ENCODE data around the gene METTL3. TPM values are rescaled to one million over a fixed set of nuclear protein-coding genes. Genes with fewer than 3 reads are reported as not detected.

The METTL3 gene
- total RNA-seq, 1 experiment from 2014 or later = 43.3 TPM

DNA sequence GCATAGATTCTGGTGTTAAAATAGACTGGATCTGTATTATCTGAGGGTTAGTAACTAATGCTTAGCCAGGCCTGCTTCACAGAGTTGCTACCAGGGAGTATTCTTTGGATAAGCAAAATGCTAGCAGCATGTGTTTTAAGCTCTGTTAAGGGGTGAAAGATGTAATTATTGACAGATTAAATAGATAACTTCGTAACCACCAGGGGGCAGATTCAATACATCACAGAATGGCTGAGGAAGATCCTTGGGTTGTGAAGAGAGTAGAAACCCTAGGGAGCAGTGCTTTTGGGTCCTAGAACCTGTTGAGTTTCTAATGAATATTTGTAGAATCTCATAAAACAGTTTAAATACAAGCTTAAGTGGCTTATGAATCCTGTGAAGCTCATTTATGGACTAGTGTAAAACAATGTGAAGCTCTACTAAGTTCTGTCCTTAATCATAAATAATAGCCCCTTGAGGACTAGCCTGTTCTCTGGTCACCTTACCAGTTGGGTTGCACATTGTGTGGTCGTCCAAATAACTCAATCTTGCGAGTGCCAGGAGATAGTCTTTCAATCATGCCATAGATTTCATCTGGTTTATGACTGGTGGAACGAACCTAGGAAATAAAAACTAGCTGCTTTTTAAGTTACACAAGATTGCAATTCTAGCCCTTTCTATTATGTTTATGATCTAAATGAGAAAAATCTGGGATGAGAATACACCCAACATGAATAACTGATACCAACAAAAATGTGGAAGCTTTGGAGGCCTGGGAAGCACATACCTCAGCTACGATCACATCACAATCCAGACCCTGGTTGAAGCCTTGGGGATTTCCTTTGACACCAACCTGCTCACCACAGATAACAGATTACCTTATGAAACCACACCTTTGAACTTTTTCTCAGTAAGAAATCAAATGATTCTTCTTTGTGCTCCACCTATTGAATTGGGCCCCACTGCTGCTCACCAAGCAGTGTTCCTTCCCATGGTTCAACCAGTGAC lies 12.3 kb downstream of the METTL3 start:
- Histone ChIP-seq H3K27me3 (ENCODE audit: control insufficient read depth, insufficient read depth, low read length) (no peaks in the 10 kb centered on the region), H3K36me3 (ENCODE audit: control insufficient read depth, insufficient read depth, low read length) (peaks cover 30% of the 10 kb centered on the region), H3K27ac (ENCODE audit: low read length) (no peak overlapping the region), H3K9me3 (ENCODE audit: control insufficient read depth, insufficient read depth, low read depth, low read length) (no peaks in the 10 kb centered on the region), H3K4me1 (ENCODE audit: control insufficient read depth, insufficient read depth, low read length) (no peaks in the 10 kb centered on the region), H3K4me3 (ENCODE audit: low read depth in 2 of 2, low read length in 2 of 2) (no peak overlapping the region)
- in situ Hi-C loops (cut with HindIII; ENCODE audit: low pct_unique_long_range_greater_than_20kb, low sequenced_read_pairs) (no loop called here), intact Hi-C loops (cut with micrococcal nuclease; ENCODE audit: unreplicated experiment) (loop anchor here (5.0 kb wide), 1 partner anchor 53 kb away; no protein-coding TSS in a partner anchor)
- ChIA-PET POLR2A (no interaction called here), CTCF (interaction anchor here (0.5 to 1.0 kb wide), 5 partner anchors 12 to 869 kb away, joined by 3 to 9 read pairs (median 4); partner anchors contain the start of gene METTL3)
- ATAC-seq (peak; percentile 61; the same call in 1 of the 2 replicates), DNase-seq (ENCODE audit: low read depth, low spot score) (no peak)
- BruUV-seq (replicated peaks) = TSS peak; percentile 20
- no peak for TF ChIP-seq TCF7L2 (IDR thresholded peaks at IDR 0.05; ENCODE audit: low read depth, low read length)
- TF ChIP-seq, protein P1, sequence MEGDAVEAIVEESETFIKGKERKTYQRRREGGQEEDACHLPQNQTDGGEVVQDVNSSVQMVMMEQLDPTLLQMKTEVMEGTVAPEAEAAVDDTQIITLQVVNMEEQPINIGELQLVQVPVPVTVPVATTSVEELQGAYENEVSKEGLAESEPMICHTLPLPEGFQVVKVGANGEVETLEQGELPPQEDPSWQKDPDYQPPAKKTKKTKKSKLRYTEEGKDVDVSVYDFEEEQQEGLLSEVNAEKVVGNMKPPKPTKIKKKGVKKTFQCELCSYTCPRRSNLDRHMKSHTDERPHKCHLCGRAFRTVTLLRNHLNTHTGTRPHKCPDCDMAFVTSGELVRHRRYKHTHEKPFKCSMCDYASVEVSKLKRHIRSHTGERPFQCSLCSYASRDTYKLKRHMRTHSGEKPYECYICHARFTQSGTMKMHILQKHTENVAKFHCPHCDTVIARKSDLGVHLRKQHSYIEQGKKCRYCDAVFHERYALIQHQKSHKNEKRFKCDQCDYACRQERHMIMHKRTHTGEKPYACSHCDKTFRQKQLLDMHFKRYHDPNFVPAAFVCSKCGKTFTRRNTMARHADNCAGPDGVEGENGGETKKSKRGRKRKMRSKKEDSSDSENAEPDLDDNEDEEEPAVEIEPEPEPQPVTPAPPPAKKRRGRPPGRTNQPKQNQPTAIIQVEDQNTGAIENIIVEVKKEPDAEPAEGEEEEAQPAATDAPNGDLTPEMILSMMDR (IDR thresholded peaks at IDR 0.05) = peak; percentile 25; the same call in 1 of the 2 replicates

DNA sequence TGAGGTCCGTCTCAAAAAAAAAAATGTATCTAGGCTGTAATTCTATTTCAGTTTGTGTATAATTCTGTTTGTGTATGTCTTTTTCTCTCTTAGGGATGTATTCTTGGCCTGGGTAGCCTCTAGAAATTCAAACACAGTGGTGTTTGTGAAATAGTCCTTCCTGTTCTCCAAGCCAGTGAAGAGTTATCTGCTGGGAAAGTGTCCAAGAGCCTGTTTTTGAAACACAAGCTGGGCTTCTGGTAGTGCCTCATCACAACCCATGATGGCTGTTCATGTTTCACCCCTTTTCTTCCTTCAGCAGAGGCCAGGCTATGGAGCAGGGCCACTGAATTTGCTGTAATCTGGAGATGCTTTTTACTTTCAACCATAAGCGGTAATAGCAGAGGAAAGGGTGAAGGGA lies 14.7 kb downstream of the METTL3 start:
- no TSS peak for BruUV-seq (replicated peaks)
- no peaks in the 10 kb centered on the region for H3K27me3 ChIP-seq (ENCODE audit: control insufficient read depth, insufficient read depth, low read length)
- H3K36me3 ChIP-seq (ENCODE audit: control insufficient read depth, insufficient read depth, low read length) = peaks cover 27% of the 10 kb centered on the region
- intact Hi-C loops (cut with micrococcal nuclease; ENCODE audit: unreplicated experiment) = loop anchor here (5.0 kb wide), 1 partner anchor 56 kb away; no protein-coding TSS in a partner anchor
- ATAC-seq = no peak
- H3K27ac ChIP-seq (ENCODE audit: low read length) = no peak overlapping the region
- in situ Hi-C loops (cut with HindIII; ENCODE audit: low pct_unique_long_range_greater_than_20kb, low sequenced_read_pairs) = no loop called here
- ChIA-PET CTCF (no interaction called here), POLR2A (interaction anchor here (0.5 kb wide), 1 partner anchor 12 kb away, joined by 9 read pairs; no protein-coding TSS in a partner anchor)
- no peaks in the 10 kb centered on the region for H3K9me3 ChIP-seq (ENCODE audit: control insufficient read depth, insufficient read depth, low read depth, low read length)
- H3K4me3 ChIP-seq (ENCODE audit: low read depth in 2 of 2, low read length in 2 of 2) = no peak overlapping the region
- no peak for DNase-seq (ENCODE audit: low read depth, low spot score)
- no peaks in the 10 kb centered on the region for H3K4me1 ChIP-seq (ENCODE audit: control insufficient read depth, insufficient read depth, low read length)
- TF ChIP-seq, protein P1 (IDR thresholded peaks at IDR 0.05) = no peak
- no peak for TF ChIP-seq SIN3A (IDR thresholded peaks at IDR 0.05; ENCODE audit: borderline replicate concordance, insufficient read depth, low read depth, low read length)
- TF ChIP-seq, protein P2, sequence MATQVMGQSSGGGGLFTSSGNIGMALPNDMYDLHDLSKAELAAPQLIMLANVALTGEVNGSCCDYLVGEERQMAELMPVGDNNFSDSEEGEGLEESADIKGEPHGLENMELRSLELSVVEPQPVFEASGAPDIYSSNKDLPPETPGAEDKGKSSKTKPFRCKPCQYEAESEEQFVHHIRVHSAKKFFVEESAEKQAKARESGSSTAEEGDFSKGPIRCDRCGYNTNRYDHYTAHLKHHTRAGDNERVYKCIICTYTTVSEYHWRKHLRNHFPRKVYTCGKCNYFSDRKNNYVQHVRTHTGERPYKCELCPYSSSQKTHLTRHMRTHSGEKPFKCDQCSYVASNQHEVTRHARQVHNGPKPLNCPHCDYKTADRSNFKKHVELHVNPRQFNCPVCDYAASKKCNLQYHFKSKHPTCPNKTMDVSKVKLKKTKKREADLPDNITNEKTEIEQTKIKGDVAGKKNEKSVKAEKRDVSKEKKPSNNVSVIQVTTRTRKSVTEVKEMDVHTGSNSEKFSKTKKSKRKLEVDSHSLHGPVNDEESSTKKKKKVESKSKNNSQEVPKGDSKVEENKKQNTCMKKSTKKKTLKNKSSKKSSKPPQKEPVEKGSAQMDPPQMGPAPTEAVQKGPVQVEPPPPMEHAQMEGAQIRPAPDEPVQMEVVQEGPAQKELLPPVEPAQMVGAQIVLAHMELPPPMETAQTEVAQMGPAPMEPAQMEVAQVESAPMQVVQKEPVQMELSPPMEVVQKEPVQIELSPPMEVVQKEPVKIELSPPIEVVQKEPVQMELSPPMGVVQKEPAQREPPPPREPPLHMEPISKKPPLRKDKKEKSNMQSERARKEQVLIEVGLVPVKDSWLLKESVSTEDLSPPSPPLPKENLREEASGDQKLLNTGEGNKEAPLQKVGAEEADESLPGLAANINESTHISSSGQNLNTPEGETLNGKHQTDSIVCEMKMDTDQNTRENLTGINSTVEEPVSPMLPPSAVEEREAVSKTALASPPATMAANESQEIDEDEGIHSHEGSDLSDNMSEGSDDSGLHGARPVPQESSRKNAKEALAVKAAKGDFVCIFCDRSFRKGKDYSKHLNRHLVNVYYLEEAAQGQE (IDR thresholded peaks at IDR 0.05; ENCODE audit: insufficient read depth in 1 of 2, low read depth in 2 of 2, low read length in 1 of 2) = no peak
- TF ChIP-seq TCF7L2 (IDR thresholded peaks at IDR 0.05; ENCODE audit: low read depth, low read length) = no peak
- TF ChIP-seq POLR2AphosphoS5 (IDR thresholded peaks at IDR 0.05; ENCODE audit: low read depth, low read length) = no peak
